Stimulated activated CD8-positive, alpha-beta memory T cell treated with anti-CD3 and anti-CD28 coated beads, Interleukin-2, amount 100 ng/mL, for 1 hour (primary cell): ENCODE measurements around the gene SNED1.

Source experiments
- DNase-seq, 2 donors: peaks; one replicate each; pipeline ENCODE4 v3.0.0-alpha.2; 2020; ENCODE audit warnings: low read depth in 2 of 2

The SNED1 gene

DNA sequence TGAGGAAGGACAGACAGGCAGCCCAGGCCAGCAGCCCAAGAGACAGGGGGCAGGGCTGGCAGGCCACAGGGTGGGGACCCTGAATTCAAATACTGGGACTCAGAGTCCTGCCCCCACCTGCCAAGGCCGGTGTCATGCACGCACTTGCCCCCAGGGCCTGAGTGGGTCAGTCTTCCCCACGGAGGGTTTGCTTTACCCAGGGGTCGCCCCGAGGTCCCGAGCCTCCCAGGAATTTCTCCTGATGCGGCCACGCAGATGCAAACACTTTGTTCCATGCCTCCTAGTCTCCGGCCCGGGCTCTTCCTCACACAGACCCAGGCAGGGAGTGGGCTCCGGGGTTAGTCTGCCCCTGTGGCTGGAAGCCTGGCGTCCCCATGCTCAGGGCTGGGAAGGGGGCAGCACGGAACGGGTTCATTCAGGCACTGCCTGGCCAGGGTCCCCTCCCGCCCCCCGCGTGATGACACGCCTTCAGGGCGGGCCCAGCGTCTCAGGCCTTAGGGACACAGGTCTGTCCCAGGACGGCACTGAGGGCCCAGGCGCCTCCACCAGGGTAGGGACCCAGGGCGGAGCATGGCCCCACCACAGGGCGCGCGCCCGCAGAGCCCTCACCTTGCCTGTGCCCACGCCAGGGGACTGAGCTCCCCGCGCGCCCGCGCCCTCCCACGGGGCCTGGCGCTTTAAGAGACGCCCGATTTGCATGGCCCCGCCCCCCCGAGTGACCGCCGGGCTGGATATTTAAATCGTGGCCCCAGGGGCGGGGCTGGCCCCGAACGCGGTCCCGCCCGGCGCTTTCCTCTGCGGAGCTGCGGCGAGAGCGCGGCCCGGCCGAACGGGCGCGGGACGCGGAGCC is at the start of gene SNED1:
Gene SNED1, plus strand, starts transcription at position 763 of the 850 bp plus-strand sequence. CDS start 220 bp downstream, outside the sequence.
- peak; percentile 32 to 53 for DNase-seq

DNA sequence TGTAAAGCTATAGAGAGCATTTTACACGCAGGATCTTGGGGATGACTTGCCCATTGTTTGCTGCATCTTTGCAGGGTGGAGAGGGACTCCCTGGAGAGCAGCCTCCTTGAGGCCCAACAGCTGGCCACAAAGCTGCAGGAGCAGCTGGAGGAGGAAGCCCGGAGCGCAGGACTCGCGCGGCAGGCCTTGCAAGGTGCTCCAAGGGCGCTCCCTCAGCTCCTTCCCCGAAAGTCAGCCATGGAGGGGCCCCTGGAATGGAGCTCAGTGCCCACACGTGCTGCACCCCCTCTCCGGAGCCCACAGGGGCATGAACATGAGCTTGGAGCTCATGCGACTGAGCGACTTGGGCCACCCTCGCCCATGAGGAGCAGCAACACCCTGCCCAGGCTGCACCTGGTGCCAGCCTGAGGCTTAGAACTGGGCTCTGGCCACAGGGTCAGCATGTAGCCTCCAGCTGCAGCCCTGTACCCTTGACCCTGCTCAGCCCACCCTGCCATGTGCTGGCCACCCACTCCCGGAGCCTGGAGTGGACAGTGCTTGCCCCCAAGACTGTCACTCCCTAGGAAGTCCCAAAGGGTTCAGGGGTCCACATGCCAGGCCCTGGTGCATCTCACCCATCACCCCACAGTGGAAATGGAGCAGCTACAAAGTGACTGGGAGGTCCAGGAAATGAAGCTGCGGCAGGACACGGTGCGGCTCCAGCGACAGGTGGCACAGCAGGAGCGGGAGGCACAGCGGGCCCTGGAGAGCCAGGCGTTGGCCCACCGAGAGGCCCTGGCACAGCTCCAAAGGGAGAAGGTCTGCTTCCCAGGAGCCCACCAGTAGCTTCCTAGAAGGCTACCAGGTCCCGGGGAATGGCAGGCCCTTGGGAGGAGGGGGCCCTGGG is 49.3 kb upstream of the SNED1 start:
- DNase-seq: no peak

DNA sequence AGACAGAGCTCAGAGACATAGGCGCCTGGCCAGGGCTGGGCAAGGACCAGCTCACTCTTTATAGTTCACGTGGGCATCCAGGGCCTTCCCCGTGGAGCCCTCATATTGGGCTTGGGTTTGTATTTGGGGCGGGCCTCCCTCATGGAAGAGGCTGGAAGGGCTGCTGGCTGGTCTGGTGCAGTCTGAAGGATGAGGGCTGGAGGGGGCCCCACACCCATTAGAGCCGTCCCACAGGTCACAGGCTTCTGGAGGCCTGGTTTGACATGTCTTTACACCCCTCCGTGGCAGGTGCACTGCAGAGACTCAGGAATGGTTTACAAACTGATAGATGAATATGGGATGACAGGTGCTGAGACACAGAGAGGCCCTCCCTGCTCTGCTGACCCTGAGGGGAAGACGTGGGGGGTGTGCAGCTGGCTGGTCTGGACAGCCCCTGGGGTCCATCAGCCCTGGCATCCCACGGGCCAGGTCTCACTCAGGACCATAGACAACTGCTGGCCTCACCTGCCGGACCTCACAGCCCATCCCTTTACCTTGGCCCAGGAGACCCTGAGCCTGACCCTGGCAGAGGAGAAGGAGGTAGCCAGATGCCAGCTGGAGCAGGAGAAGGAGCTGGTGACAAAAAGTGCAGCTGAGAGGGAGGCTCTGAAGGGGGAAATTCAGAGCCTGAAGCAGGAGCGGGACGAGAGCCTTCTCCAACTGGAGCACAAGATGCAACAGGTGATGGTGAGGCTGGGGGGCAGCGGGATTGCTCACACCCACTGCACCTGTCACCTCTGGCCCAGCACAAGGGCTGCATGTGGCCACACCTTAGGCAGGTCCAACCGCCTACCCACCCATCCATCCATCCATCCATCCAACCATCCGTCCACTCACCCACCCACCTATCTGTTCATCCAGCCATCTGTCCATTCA is 48.4 kb upstream of the SNED1 start:
- no peak for DNase-seq

DNA sequence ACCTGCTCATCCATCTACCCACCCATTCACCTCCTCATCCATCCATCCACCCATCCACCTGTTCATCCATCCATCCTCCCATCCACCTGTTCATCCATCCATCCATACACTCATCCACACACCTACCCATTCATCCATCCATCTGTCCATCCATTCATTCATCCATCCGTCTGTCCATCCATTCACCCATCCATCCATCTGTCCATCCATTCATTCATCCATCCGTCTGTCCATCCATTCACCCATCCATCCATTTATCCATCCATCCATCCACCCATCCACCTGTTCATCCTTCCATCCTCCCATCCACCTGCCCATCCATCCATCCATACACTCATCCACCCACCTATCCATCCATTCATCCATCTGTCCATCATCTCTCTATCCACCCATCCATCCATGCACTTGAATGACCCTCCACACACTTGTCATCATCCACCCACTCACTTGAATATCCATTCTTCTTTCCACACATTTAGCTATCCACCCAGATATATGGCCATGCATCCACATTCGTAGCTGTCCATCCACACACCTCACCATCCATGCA is 47.3 kb upstream of the SNED1 start:
- DNase-seq: no peak

DNA sequence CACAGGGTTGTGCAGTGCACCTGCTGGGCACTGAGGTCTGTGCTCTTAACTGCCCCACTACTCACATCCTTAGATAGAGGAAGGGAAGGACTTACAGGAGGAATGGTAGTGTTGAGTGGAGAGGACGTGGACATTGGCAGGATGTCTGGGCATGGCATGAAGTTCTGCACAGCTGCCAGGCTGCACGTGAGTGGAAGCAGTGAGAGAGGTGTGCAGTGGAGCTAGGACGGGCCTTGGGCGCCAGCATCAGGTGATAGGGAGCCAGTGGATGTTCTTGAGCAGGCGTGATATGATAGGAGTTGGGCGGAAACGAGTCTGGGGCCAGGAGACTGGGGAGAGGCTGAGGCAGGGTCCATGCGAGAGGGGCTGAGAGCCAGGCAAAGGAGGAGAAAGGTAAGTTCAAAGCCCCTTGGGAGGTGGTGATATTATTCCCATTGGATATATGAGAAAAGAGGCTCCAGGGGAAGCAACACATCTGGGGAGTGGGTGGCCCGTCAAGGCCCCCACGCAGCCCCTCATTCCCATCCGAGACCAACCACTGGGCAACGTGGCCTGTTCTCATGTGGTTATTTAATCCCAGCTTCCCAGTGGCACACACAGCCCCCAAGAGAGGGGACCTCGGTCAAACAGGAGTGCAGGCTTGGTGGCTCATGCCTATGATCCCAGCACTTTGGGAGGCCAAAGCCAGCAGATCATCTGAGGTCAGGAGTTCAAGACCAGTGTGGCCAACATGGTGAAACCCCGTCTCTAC is 45.7 kb upstream of the SNED1 start:
- no peak for DNase-seq

DNA sequence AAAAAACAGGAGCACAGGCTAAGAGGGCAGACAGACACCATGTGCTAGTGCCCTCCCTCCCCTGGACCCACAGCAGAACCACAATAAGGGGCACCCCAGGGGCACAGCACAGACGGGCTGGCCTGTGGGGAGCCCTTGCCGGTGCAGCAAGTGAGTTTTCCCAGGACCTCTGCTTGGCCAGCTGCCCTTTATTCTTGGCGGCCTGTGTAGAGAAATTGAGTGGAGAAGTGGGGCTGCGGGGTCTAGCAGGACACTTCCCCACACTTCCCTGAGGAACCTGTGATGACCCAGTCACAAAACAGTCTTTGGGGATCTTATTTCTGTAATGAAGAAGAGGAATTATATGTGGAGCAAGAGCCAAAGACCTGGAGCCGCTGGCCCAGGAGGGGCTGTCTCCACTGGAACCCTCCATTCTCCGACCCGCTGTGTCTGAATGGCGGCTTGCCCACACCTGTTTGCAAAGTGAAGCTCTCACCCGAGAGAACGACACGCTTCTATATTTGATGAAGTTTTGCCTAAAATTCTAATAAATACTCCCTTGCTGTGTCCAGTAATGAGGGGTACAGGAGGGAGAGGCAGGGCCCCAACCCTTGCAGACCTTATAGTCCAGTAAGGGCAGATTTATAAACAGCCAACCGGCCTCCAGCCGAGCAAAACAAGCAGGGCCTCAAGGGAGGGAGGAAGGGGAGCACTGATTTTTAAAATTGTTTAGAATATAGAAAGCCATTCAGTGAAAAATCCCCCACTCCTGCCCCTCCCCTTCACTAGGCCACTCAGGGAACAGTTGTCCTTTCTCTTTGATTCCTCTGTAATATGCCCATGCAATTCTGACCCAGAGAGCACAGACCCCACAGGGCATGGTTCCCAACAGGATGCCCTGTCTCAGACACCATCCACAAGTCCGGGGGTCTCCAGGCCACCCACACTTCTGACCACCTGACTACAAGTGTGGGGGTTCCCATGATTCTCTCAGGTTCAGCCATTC is 44.7 kb upstream of the SNED1 start:
- no peak for DNase-seq

DNA sequence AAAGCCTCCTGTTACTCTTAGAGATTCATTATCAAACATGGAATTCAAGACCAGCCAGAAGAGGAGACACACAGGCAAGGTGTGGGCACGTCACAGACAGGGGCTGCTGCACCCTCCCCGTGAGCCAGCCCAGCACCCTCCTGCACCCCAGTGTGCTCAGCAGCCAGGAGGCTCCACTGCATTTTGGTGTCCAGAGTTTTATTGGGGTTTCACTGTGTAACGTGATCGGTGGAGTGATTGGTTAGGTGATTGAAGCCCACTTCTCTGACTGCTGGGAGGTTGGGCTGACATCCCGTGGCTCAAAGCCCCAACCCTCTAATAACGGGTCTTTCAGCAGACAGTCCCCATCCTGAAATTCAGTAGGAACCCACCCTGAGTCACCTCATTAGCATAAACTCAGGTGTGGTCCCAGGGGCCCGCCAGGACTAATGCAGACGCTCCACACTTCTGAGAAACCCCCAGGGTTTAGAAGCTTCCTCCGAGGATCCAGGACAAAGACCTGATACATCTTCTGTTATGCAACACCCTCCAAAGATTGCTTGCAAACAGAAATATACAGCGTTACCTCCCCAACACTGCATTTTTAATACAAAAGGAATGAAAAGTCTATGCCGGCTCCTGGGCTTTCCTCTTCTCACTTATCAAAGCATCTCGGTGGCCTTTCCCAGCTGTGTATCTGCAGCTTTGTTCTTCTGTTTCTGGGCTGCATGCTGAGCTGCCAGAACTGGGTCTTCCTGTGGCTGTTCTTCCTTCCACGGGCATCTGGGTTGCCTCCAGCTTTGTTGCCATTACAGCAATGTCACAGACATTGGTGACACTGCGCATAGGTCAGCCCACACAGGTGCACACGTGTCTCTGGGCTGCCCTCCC is 43.7 kb upstream of the SNED1 start:
- no peak for DNase-seq

DNA sequence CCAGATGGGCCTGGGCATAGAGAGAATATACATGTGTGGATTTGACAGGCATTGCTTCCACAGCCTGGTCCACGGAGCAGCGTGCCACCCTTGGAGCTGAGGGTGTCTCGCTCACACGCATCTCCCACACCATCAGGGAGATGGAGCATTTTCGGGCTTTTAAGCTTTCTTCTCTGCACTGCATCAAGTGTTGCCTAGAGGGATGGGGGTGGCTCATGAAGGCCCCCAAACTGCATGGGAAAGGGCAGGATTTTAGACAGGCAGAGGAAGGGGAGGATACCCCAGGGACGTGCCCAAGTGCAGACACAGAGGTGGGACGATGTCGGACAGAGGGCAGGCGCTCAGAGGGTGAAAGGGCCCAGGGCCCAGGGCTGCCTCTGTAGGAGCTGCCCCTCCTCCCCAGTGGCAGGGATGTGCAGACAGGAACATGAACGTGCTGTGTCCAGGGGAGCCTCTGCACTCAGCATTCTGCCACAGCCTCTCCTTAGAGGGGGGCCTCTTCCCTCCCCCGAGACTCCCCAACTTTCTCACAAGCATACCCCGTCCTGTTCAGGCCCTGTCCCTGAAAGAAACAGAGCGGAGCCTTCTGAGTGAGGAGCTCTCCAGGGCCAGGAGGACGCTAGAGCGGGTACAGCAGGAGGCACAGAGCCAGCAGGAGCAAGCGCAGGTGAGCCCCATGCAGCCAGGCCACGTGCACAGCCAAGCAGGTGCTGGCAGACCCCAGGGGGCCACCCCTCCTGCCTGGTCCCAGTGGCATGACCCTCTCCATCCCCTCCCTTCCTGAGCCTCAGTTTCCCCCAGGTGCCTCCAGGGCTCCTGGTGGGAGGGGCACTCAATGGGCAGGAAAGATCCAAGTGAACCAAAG is 42.9 kb upstream of the SNED1 start:
- no peak for DNase-seq

DNA sequence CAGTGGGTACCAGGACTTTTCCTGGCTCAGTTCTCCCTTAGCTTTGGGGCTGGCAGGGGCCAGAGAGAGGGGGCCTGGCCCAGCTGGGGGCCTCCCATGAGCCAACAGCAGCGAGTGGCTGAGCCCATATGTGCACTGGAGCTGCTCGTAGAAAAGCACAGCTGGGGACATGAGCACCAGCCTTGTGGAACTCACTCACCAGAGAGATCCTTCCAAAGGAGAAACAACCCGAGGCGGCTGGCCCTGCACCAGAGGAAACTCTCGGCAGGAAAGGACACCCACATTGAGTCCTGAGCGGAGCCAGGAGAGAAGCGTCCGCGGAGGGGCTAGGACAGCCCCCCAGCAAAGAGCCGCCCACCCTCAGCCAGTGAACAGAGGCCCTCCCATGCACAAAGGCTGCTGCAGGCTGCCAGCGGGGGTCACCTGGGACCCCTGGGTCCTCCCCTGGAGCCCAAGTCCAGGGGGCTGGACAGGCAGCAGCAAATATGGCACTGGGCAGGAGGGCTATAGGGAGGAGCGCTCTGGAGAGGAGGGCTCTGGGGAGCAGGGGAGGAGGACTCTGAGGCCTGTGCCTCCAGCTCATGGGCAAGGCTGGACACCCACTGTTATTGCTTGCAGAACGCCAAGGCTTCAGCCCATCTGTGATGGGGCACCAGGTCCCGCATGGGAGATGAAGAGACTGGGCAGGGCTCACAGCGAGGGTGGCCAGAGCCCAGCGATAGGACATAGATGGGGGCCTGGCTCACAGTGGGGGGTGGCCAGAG is 42.1 kb upstream of the SNED1 start:
- no peak for DNase-seq

DNA sequence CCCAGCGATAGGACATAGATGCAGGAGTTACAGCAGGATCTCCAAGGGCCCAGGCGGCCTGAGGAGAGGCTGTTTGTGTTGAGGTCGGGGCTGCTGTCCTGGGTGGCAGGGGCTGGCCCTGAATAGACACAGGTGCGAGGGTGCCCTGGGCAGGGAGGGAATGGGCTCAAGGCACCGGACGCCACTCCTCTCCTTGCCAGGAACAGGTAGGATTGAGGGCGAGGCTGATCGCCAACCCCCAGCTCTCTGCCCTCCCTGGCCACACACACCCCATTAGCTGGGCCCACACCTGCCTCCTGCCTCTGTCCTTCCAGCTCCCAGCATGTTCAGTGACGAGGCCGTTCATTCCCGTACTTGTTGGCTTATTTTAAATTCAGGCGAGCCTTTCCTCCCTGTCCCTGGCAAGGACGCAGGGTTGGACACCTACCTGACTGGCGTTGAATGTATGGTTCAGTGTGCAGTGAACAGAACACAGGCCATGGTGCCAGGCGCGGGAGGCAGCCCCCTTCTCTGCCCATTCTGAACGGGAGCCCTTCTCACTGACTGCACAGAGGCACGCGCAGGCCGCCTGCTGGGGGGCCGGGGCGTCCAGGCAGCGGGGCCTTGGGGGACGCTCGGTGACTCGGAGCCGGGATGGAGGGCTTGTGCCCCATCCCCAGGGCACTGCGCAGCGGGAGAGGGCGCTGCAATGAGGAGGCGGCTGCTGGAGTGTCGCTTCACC is 41.3 kb upstream of the SNED1 start:
- DNase-seq: no peak

DNA sequence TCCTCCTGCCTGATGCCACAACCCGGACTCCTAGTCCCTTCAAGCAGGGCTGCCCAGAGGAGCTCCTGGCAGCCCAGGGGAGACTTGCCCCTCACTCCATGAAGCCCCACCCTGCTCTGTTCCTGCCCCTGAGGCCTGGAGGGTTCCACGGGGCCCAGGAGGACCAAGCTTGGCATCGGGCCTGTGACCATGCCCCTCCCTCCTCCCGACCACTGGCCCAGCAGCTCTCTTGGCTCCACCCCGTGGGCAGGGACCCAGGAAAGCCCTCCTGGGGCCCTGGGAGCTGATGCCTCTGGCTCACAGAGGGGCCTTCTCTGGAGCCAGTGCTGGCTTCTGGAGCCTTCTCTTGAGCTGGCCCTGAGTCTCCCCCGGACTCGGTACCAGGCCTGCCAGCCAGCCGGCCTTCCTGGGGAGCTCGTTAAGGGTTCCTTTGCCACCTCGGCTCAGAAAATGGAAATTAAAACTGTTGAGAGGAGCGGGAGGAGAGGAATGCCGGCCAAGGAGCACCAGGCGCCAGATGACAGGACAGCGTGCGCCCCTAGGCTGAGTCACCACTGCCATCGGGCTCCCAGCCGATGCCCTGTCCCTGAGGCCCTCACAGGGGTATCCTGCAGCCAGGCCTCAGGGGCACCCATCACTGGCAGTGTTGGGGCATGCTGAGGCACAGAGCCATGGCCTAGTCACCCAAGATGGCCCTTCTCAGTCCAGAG is 40.6 kb upstream of the SNED1 start:
- no peak for DNase-seq

DNA sequence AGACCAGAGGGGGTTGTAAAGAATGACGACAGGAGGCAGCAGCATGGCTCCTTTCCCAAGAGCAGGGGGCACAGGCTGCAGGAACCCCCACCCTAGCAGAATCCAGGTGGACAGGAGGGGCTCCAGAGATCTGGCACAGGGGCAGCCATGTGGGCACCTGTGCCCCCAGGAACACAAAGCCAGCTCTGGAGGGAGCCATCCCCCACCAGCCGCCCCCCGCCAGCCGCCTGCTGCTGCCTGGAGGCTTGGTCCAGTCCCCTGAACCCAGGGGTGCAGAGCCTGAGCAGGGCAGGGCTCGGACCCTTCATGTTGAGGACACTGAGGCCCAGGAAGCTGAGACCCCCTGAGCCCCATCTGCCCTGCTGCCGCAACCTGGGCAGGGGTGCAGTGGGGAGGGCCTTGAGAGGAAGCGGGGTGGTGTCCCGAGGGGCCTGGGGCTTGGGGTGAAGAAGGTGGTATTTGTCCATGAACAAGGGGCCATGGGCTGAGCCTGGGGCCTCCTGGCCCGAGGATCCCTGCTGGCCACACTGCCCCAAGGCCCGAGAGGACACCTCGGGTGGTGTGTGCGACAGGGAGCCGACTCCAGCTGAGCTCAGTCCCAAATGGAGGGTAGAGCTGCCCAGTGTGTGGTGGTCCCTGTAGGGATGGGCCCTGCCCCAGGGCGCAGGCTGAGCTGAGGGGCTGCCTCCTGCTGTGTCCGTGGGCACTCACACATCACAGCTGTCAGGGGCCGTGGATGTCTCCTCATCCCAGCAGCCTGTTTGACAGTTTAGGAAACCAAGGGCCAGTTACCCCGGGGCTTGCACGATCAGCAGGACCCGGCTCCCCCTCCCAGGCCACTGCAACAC is 39.8 kb upstream of the SNED1 start:
- no peak for DNase-seq

DNA sequence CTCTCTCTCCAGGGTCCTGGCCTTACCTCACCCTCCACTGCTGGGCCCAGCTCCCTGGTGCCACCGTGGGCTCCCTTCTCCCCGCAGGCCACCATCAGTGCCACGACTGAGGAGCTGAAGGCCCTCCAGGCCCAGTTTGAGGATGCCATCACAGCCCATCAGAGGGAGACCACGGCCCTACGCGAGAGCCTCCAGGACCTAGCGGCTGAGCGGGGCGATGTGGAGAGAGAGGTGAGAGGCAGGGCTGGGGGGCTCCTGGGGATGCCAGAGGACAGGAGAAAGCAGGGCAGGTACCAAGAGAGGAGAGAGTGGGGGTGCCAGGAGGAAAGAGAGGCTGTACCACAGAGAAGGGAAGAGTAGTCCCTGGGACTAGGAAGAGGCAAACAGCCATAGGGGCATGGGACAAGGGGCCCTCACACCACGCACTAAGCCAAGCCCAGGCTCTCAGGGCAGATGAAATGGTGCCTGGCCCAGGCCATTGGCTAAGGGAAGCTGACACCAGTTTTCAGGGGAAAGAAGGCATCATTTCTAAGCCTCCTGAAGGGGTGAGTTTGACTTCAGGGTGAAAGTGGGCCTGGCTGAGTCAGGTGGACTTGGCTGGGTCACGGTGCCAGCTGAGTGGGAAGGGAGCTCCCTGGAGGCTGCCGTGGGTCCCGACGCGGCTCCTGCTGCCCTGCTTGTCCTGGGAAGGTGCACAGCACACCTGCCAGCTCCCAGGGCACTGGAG is 39.0 kb upstream of the SNED1 start:
- DNase-seq: no peak

DNA sequence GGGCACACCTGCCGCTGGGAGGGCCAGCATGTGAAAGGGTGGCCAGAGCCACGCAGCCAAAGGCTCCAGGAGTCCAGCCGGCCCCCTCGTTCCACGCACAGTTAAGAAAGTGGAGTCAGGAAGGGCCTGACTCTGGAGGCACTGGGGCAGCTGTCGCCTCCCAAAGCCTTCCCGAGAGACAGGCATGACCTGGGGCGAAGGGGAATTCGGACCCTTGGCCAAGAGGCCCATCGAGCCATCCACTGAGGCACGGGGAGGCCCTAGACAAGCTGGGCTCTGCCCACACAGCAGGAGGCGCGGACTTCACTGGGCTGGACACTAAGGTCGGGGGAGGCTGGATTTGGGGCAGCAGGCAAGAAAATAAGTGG is 38.5 kb upstream of the SNED1 start:
- DNase-seq: no peak
